ENCODE measurements around the gene SEMA3C.
A peak's percentile ranks its signal among the peaks of the same experiment; 100 is the strongest.

The SEMA3C gene

DNA sequence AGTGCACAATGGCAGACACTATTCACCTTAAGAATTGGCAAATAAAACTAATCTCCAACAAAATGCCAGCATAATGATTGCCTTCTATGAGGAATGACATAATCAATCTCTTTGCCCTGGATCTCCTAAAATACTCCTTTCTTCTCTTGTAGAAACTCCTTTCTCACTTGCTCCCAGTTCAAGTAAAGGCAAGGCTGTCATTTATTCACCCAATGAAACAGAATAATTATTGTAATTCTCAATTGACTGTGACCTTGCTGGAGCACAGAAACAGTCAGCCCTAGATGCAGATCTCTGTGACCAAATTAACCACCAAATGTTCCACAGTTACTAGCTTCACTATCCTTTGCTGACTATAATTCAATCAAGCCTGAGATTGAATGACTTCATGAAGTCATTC lies 99.3 kb downstream of the SEMA3C start:
- H3K27me3 ChIP-seq (ENCODE audit: insufficient read depth, poor library complexity, severe bottlenecking), result no peaks in the 10 kb centered on the region

DNA sequence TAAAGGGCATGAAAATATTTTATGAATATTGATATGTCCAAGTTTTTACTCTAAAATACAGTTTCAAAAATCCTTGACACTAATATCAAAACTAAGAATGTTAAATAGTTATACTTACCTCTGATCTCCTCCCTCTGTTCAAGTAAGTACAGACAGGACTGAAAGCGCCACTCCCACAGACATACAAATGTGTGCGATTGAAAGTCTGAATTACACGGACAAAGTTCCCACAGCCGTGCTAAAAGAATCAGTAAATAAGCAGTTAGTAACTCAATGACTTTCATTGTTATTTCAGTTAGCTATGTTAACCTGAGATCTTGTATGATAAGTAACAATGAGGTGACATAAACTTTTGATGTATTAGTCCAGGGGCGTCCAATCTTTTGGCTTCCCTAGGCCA lies 100.7 kb downstream of the SEMA3C start:
- peaks cover 59% of the 10 kb centered on the region for H3K36me3 ChIP-seq (ENCODE audit: low read depth)
- DNase-seq (ENCODE audit: low spot score), result no peak
- H3K9me3 ChIP-seq (ENCODE audit: severe bottlenecking), result no peaks in the 10 kb centered on the region
- H3K27me3 ChIP-seq (ENCODE audit: insufficient read depth, poor library complexity, severe bottlenecking), result no peaks in the 10 kb centered on the region
- H3K4me1 ChIP-seq (ENCODE audit: insufficient read depth, poor library complexity, severe bottlenecking), result no peaks in the 10 kb centered on the region
- no peak overlapping the region for H3K4me3 ChIP-seq (ENCODE audit: severe bottlenecking)
- ATAC-seq (ENCODE audit: low read depth), result no peak
- no peak for TF ChIP-seq CTCF (IDR thresholded peaks at IDR 0.05; ENCODE audit: poor library complexity, severe bottlenecking)
- no peak overlapping the region for H3K27ac ChIP-seq (ENCODE audit: poor library complexity, severe bottlenecking)

More for the DNA sequence above, 99.3 kb downstream of the SEMA3C start:
- no peaks in the 10 kb centered on the region for H3K9me3 ChIP-seq (ENCODE audit: severe bottlenecking)
- H3K4me3 ChIP-seq (ENCODE audit: severe bottlenecking), result no peak overlapping the region
- H3K36me3 ChIP-seq (ENCODE audit: low read depth), result peaks cover 66% of the 10 kb centered on the region
- no peak overlapping the region for H3K27ac ChIP-seq (ENCODE audit: poor library complexity, severe bottlenecking)
- no peak for ATAC-seq (ENCODE audit: low read depth)
- DNase-seq (ENCODE audit: low spot score), result no peak
- no peaks in the 10 kb centered on the region for H3K4me1 ChIP-seq (ENCODE audit: insufficient read depth, poor library complexity, severe bottlenecking)
- no peak for TF ChIP-seq CTCF (IDR thresholded peaks at IDR 0.05; ENCODE audit: poor library complexity, severe bottlenecking)

GRCh38 chr7:80816806-80817205 lies 102.0 kb downstream of the SEMA3C start:
- Histone ChIP-seq H3K9me3 (ENCODE audit: severe bottlenecking) (no peaks in the 10 kb centered on the region), H3K36me3 (ENCODE audit: low read depth) (peaks cover 50% of the 10 kb centered on the region), H3K27ac (ENCODE audit: poor library complexity, severe bottlenecking) (no peak overlapping the region), H3K4me1 (ENCODE audit: insufficient read depth, poor library complexity, severe bottlenecking) (no peaks in the 10 kb centered on the region), H3K4me3 (ENCODE audit: severe bottlenecking) (no peak overlapping the region), H3K27me3 (ENCODE audit: insufficient read depth, poor library complexity, severe bottlenecking) (no peaks in the 10 kb centered on the region)
- TF ChIP-seq CTCF (IDR thresholded peaks at IDR 0.05; ENCODE audit: poor library complexity, severe bottlenecking), result no peak
- DNase-seq (ENCODE audit: low spot score) (no peak), ATAC-seq (ENCODE audit: low read depth) (no peak)

DNA sequence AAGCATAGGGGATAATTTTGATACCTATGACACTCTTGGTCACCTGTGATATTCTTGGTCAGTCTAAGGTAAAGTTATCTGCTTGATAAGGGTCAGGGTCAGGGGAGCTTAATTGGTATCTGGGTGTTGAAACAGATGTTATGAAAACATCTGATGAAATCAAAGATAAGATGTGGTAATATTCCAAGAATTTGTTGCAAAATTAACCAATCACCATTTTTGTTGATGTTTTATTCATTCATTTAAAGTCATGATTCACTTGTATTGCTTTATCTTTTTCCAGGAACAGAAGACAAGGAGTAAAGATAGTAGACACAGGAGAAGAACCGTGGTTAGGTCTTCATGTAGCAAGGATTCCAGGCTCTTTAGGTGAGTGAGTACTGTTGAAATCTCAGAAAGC lies 103.1 kb downstream of the SEMA3C start:
- H3K36me3 ChIP-seq (ENCODE audit: low read depth), result peaks cover 42% of the 10 kb centered on the region
- H3K27me3 ChIP-seq (ENCODE audit: insufficient read depth, poor library complexity, severe bottlenecking), result no peaks in the 10 kb centered on the region
- no peaks in the 10 kb centered on the region for H3K4me1 ChIP-seq (ENCODE audit: insufficient read depth, poor library complexity, severe bottlenecking)
- DNase-seq (ENCODE audit: low spot score) (no peak), ATAC-seq (ENCODE audit: low read depth) (no peak)
- TF ChIP-seq CTCF (IDR thresholded peaks at IDR 0.05; ENCODE audit: poor library complexity, severe bottlenecking), result no peak
- no peak overlapping the region for H3K27ac ChIP-seq (ENCODE audit: poor library complexity, severe bottlenecking)
- no peaks in the 10 kb centered on the region for H3K9me3 ChIP-seq (ENCODE audit: severe bottlenecking)
- H3K4me3 ChIP-seq (ENCODE audit: severe bottlenecking), result no peak overlapping the region

DNA sequence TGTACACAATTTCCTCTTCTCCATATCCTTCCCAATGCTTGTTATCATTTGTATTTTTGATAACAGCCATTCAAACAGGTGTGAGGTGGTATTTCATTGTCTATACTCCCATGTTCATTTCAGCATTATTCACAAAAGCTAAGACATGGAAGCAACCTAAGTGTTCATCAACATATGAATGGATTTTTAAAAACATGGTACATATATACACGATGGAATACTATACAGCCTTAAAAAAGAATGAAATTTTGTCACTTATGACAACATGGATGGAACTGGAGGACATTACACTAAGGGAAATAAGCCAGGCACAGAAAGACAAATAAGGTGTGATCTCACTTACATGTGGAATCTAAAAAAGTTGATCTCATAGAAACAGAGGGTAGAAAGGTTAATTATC lies 109.3 kb downstream of the SEMA3C start:
- Histone ChIP-seq H3K36me3 (ENCODE audit: low read depth) (peaks cover 49% of the 10 kb centered on the region), H3K4me3 (ENCODE audit: severe bottlenecking) (no peak overlapping the region), H3K4me1 (ENCODE audit: insufficient read depth, poor library complexity, severe bottlenecking) (peaks cover 12% of the 10 kb centered on the region), H3K27ac (ENCODE audit: poor library complexity, severe bottlenecking) (peak overlapping the region; percentile 69), H3K9me3 (ENCODE audit: severe bottlenecking) (peaks cover 5% of the 10 kb centered on the region), H3K27me3 (ENCODE audit: insufficient read depth, poor library complexity, severe bottlenecking) (no peaks in the 10 kb centered on the region)
- ATAC-seq (ENCODE audit: low read depth) (no peak), DNase-seq (ENCODE audit: low spot score) (no peak)
- TF ChIP-seq CTCF (IDR thresholded peaks at IDR 0.05; ENCODE audit: poor library complexity, severe bottlenecking), result no peak
